ENCODE measurements around the gene PTPN1. TPM values are rescaled to one million over a fixed set of nuclear protein-coding genes. Genes with fewer than 3 reads are reported as not detected.

PTPN1 gene
- total RNA-seq, 1 experiment from 2014 or later: 30.8 TPM

GRCh38 chr20:50634191-50634590 is 124.0 kb downstream of the PTPN1 start:
- Histone ChIP-seq H2BK120ac (ENCODE audit: low read depth, low read length, poor library complexity, severe bottlenecking) (no peak overlapping the region), H3K9ac (ENCODE audit: extremely low read depth, insufficient read length, low read length) (no peak overlapping the region), H4K91ac (ENCODE audit: insufficient read length, low read depth, low read length) (no peak overlapping the region), H3K14ac (ENCODE audit: insufficient read depth, low read length) (no peak overlapping the region), H4K5ac (ENCODE audit: insufficient read length, low read depth, low read length) (no peak overlapping the region), H2AK5ac (ENCODE audit: insufficient read length, low read length) (no peak overlapping the region), H3K4me1 (ENCODE audit: insufficient read depth, low read length) (peaks cover 11% of the 10 kb centered on the region; the same call in 1 of the 2 replicates), H3K79me1 (ENCODE audit: insufficient read depth, low read depth, low read length, poor library complexity, severe bottlenecking) (no peaks in the 10 kb centered on the region), H2AFZ (ENCODE audit: low read length) (no peak overlapping the region), H4K20me1 (ENCODE audit: control insufficient read depth, insufficient read depth, insufficient read length) (no peaks in the 10 kb centered on the region), H2BK5ac (ENCODE audit: insufficient read length, low read length) (no peak overlapping the region), H3K27ac (ENCODE audit: insufficient read length, low read depth, low read length) (no peak overlapping the region), H2BK15ac (ENCODE audit: low read depth, low read length) (no peak overlapping the region), H3T11ph (ENCODE audit: low read length) (no peak overlapping the region), H2BK20ac (ENCODE audit: low read depth, low read length, poor library complexity, severe bottlenecking) (no peak overlapping the region), H3K79me2 (ENCODE audit: insufficient read depth, low read length) (no peaks in the 10 kb centered on the region), H4K8ac (replicated peaks; ENCODE audit: insufficient read length, low read depth, low read length) (no peak overlapping the region), H3K18ac (ENCODE audit: insufficient read length, low read depth, low read length) (no peak overlapping the region), H3K23me2 (ENCODE audit: insufficient read length, low read depth, low read length, poor library complexity, severe bottlenecking) (no peaks in the 10 kb centered on the region), H3K4me2 (ENCODE audit: insufficient read depth, insufficient read length, low read length) (no peak overlapping the region), H2BK12ac (ENCODE audit: insufficient read length, low read depth, low read length) (no peak overlapping the region), H3K27me3 (ENCODE audit: insufficient read depth, low read length) (no peaks in the 10 kb centered on the region), H3K9me3 (ENCODE audit: control insufficient read depth, low read depth, low read length) (no peaks in the 10 kb centered on the region), H3K23ac (ENCODE audit: insufficient read length, low read depth, low read length) (no peak overlapping the region), H3K4ac (ENCODE audit: low read depth, low read length) (no peak overlapping the region), H3K56ac (ENCODE audit: insufficient read length, low read depth, low read length) (no peak overlapping the region)
- no peaks in the 10 kb centered on the region; a peak in 1 of 7 replicates for H3K36me3 Mint-ChIP-seq (ENCODE audit: insufficient read depth in 1 of 3, low read depth in 3 of 3)
- no peak for DNase-seq
- H3K4me1 Mint-ChIP-seq: peaks cover 32 to 44% of the 10 kb centered on the region in 2 experiments
- no peaks in the 10 kb centered on the region for H3K9me3 Mint-ChIP-seq
- WGBS (ENCODE audit: extremely low coverage, insufficient read length, low lambda C conversion rate): no CpG with 5 or more reads among the region's 6 CpGs
- H3K27me3 Mint-ChIP-seq (ENCODE audit: low read depth): peaks cover 6% of the 10 kb centered on the region; the same call in 1 of the 2 replicates
- no peak for TF ChIP-seq CTCF (conservative IDR thresholded peaks at IDR 0.05)
- H3K27ac Mint-ChIP-seq: peak overlapping the region in 1 of 3 experiments; percentile 33; a peak in 2 of 7 replicates
- H3K4me3 Mint-ChIP-seq: no peak overlapping the region

Small RNAs within 50 kb of the gene (microRNA-seq; reads per million reads assigned to microRNA genes)
- gene MIR1302-5 (ENCODE audit: borderline microRNAs expressed) (not detected), gene MIR645 (ENCODE audit: borderline microRNAs expressed) (not detected)

Other genes starting within 250 kb of the PTPN1 start
- 0.46 and 0.48 TPM in 2 replicates for gene RIPOR3, start 181.2 kb downstream of the PTPN1 start, total RNA-seq (2021)
- gene PARD6B, start 221.2 kb downstream of the PTPN1 start, total RNA-seq (2021): 27.4 and 31.7 TPM in 2 replicates